GM19025 (cell line): ENCODE measurements around the gene RIGI.
"Not testable (repeated sequence)": the region's sequence is repeated elsewhere in the genome, so short reads cannot be mapped to it uniquely, and the experiment has no call there.

Experiments
- ATAC-seq: cut with Tn5 transposase; IDR thresholded peaks from one replicate; pipeline ENCODE4 v1.9.1; 2021; ENCODE audit warnings: mild to moderate bottlenecking, low read depth, moderate library complexity; ENCODE audit not compliant: unreplicated experiment

Gene RIGI

GRCh38 chr9:32533336-32533735 lies 7.3 kb upstream of the RIGI start:
- ATAC-seq = no peak

DNA sequence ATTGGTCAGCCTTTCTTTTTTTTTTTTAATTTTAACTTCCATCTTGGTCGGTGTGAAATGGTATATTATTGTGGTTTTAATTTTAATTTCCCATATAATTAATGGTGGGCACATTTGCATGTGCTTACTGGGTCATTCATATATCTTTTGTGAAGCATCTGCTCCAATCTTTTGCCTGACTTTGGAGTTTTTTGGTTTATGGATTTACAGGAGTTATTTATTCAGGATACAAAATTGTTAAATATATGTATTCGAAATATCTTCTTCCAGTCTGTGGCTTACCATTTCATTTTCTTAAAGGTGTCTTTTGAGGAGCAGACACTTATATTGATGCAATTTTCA lies 682 bp upstream of the RIGI start:
- ATAC-seq = no peak

GRCh38 chr9:32525709-32526030 lies 326 bp downstream of the RIGI start:
- ATAC-seq = peak; percentile 5

- ATAC-seq = no peak
These were observed 896 bp downstream of the RIGI start for GRCh38 chr9:32524892-32525708.

- not testable (repeated sequence) for ATAC-seq
These were observed 1.5 kb downstream of the RIGI start for GRCh38 chr9:32524558-32524891.

DNA sequence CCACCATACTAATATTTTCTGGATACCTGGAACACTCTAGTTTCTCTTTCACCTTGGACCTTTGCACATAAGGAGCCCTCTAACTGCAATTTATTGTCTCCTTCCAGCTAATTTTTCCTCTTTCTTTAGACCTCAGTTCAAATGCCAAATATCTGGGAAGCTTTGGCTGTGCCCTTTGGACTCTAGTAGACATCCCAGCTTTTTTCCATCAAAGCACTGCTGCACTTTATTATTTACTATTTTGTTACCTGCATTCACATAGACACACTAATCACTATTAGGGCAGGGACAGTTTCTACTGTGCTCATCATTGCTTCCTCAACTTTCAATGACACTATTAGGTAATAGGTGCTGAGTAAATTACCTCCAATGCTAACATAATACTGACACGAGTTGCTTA lies 2.1 kb downstream of the RIGI start:
- ATAC-seq = no peak

DNA sequence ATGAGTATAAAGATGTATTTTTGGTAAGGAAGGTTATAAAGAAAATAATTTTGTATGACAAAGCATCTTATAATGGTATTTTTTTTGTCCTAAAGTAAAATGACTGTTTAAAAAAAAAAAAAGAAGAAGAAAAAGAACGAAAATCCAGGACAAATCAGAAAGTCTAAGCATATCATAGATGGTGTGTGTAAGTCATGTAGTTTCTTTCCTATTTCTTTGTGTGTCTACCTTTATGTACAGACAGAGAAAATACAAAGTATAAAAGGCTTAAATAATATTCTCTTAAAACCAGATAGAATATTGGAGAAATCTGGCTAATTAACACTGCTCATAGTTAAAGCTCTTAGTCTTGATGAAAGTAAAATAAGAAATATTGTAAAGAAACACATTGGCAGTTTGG lies 7.7 kb downstream of the RIGI start:
- ATAC-seq = no peak

GRCh38 chr9:32516241-32516640 lies 9.8 kb downstream of the RIGI start:
- ATAC-seq = no peak

DNA sequence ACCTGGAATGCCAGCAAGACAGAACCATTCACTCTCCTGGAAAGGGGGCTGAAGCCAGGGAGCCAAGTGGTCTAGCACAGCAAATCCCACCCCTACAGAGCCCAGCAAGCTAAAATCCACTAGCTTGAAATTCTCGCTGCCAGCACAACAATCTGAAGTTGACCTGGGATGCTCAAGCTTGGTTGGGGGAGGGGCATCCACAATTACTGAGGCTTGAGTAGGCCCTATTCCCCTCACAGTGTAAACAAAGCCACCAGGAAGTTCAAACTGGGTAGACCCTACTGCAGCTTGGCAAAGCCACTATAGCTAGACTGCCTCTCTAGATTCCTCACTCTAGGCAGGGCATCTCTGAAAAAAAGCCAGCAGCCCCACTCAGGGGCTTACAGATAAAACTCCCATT lies 17.3 kb downstream of the RIGI start:
- no peak for ATAC-seq

DNA sequence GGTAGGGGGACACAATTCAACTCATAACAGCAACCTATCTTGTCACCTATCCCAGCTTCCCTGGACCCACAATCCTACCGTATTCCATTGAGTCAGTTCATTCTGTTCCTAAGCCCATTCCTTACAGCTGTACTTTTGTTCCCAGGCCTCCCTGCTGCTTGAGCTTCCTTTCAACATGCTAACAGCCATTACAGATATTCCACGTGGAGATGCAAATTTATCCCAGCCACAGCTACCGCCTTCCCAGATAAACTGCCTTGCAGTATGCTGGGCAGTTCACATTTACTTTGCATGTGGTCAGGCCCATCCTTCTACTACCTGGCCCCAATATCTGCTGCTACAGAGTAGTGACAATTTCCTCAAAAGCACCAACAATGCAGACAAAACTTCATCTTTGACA lies 23.0 kb downstream of the RIGI start:
- ATAC-seq = no peak

GRCh38 chr9:32502464-32502863 lies 23.5 kb downstream of the RIGI start:
- no peak for ATAC-seq

DNA sequence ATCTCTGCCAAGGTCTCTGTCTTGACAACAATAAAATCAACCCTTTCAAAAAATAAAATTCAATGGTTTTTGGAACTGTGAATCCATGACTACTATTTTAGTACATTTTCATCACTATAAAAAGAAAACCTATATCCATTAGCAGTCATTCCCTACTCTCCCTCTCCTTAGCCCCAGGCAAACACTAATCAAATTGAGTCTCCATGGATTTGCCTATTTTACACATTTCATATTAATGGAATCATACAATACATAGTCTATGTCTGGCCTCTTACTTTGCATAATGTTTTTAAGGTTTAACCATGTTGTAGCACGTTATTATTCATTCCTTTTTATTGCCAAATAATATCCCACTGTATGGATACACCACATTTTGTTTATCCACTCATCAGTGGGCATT lies 24.1 kb downstream of the RIGI start:
- ATAC-seq = no peak

DNA sequence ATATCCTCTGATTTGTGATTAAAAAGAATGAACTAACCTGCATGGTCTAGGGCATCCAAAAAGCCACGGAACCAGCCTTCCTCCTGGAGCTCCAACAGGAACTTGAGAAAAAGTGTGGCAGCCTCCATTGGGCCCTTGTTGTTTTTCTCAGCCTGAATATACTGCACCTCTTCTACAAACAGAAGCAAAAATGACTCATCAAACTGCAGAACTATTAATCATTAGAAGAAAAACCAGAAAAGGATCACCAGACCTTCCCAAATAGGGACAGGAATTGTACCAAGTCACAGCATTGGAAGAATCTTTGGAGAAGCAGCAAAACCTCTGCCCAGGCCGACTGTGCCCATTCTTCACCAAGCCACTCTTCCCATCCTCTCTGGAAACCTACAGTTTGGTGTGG lies 25.2 kb downstream of the RIGI start:
- no peak for ATAC-seq

DNA sequence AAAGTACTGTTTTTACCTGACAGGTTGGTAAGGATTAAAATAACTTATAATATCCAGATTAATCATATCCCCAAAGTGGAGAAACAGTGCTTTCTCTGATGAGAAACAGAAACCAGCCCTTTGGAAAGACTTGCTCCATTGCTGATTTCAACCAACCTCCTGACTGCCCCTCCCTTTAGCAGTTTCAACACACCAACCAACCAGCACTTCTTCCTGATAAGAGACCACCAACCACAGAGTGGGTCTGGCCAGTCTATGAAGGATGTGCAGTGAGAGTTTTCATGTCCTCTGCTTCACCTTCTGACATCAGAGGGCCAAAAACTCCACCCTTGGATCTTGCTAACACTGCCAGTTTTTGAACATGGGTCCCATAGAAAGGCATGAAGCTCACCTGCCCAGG lies 28.1 kb downstream of the RIGI start:
- no peak for ATAC-seq

DNA sequence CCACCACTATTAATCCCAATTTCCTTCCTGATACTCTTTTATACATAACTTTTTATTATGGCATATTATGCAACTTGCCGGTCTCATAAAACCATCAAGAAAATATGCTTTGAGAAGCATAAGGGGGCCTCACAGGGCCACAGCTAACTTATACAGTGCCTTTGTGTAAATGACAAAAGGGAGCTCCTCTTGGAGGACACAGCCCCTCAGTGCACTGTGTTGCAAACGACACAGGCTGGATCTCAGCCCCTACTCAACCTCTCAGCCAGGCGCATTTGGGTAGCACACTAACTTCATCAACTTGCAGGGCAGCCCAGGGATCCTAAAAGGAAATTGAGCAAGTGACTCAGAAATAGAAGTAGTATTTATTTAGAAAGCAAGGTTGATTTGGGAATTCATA lies 35.4 kb downstream of the RIGI start:
- ATAC-seq = no peak

GRCh38 chr9:32487981-32488380 lies 38.0 kb downstream of the RIGI start:
- ATAC-seq = no peak

DNA sequence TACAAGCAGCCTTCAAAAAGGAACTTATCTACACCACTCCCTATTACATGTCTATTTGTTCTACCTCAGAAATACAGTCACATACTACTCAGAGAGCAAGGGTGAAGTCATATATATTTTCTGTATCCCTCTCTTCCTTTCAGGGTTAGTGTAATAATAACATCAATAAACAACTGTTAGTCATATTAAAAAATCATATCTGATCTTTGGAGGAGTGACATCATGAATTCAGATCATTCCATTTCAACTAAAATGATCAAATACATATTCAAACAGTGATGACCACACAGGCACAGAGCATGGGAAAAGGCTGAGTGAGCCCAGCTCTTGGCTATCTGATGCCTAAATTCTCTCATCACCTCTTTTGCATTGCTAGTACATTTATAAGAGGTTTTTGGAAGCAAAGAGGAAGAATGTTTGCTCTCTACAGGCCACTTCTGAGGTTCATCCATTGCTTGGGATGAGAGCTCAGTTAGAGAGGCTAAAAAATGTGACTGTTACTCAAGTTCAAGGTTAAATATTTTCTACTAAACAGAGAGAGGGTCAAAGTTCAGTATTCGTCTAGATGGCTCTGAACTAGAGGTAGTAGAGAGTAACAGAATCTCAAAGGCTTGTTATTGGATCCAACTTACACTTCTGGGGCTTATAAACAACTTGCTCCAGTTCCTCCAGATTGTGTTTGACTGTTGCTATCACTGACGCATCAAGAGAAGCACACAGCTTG lies 39.0 kb downstream of the RIGI start:
- no peak for ATAC-seq

- no peak for ATAC-seq
These were observed 42.7 kb downstream of the RIGI start for GRCh38 chr9:32483343-32483742.
